Erythroblast (primary cell): ENCODE data around the gene CDK11A.
"Not testable (repeated sequence)": the region's sequence is repeated elsewhere in the genome, so short reads cannot be mapped to it uniquely, and the experiment has no call there.

Experiments used
- DNase-seq, 2 experiments: peaks; one replicate each; lab custom pipeline; 2025; lab: John Stamatoyannopoulos, UW
- GATA1 ChIP-seq: IDR thresholded peaks from 2 replicates; pipeline ENCODE4 v1.6.1; 2011; ENCODE audit warnings: low read depth, mild to moderate bottlenecking, control low read depth, low read length, moderate library complexity
- POLR2A ChIP-seq: IDR thresholded peaks from 2 replicates; pipeline ENCODE4 v1.6.1; 2011; ENCODE audit warnings: mild to moderate bottlenecking, low read length

Gene CDK11A

GRCh38 chr1:1758692-1759455 is 34.7 kb upstream of the CDK11A start:
- TF ChIP-seq GATA1 (no peak), POLR2A (no peak)
- DNase-seq = peak; percentile 68 to 72

DNA sequence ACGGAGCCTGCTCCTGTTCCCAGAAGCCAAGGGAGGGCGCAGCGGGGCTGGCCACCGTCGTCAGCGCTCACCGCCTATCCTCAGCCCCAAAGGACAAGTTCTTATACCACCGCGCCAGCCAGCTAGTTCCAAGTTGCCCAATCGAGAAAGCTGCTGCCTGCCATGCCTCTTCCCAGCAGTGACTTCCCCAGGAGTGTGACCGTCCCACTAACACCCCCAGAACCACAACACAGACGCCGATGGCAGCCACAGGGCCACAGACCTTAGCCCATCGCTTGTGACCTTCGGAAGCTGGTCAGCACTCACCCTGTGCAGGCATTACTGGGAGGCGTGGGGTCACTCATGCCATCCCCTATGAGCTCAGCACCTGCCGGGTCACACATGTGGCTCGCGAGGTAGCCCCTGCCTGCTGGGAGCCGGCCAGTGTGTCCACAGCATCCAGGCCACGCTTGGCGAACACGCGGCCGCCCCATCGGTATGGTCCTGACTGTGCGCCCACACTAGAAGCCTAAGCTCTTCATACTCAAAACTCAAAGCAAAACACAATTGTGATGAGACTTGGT is 34.0 kb upstream of the CDK11A start:
- TF ChIP-seq POLR2A (no peak), GATA1 (no peak)
- DNase-seq = no peak

DNA sequence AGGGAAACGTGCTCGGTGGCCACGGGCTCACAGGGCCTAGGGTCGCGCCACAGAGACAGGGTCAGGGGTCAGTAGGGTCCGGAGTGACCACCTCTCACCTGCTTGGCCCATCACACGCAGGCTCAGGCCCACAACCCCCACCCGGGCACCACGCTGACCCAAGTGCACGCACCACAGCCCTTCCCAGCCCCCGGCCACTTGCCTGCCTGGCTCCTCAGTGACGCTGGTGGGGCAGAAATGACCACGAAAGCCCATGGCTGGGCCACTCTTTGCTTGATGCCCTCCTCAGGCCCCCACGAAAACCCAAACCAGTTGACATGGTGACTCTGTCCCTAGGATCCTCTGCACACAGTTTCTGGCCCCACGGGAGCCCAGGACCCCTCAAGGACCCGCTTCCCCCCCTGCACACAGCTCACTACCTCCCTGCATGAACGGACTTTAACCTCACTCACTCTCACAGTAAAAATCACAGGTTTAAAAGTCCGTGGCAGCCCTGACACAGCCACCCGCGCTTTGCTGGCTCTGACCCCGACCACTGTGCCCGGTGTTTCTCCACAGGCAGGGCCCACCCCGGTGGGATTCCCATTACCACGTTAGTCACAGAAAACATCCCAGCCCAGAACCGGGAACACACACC is 33.4 kb upstream of the CDK11A start:
- no peak for DNase-seq
- TF ChIP-seq POLR2A (no peak), GATA1 (no peak)

DNA sequence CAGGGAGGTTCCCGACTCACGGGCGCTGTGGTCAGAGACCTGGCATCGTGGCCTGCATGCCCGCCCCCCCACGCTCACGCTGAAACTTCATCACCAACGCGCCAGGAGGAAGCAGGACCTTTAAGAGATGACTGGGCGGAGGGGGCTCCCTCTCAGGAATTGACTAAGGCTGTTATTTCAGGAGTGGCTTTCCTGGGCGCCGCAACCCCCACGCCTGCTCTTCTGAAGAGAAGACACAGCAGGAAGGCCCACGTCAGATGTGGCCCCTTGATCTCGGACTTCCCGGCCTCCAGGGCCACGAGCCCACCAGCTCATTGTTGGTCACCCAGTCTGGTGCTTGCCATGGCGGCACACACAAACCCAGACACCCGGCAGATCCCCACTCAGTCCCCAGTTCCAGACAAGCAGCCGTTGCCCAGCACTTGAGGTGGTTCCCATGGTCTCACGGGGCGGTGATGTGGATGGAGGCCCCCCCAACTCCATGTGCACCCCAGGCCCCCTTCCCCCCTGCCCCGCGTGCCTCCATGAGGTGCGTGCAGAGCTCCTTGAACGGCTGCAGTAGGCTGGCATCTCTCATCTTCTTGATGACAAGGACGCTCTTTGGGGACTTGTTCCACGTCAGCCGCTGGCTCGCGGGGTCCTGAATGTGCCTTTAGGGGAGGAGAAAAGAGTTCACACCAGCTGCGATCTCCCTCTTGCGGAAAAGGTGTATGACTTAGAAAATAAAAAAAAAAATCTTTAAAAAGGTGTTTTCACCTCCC is 32.7 kb upstream of the CDK11A start:
- DNase-seq = no peak
- no peak for TF ChIP-seq GATA1
- TF ChIP-seq POLR2A = no peak

DNA sequence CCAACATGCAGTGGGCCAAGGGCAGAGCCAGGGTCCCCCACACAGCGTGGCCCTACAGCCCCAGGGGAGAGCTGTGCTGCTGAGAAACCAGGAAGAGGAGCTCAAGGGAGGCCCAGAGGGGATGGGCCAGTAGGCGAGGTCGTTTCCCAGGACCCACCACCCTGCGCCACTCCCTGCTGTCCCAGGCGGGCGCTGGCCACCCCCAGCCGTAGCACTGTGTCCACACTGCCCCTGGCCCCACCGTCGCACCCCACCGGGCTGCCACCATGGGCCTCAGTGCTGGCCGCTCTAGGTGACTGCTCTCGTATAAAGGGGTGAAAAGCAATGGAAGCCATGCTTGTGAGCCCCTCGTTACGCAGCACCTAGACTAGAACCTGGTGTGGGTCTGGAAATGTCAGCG is 31.7 kb upstream of the CDK11A start:
- TF ChIP-seq POLR2A (no peak), GATA1 (no peak)
- no peak for DNase-seq

DNA sequence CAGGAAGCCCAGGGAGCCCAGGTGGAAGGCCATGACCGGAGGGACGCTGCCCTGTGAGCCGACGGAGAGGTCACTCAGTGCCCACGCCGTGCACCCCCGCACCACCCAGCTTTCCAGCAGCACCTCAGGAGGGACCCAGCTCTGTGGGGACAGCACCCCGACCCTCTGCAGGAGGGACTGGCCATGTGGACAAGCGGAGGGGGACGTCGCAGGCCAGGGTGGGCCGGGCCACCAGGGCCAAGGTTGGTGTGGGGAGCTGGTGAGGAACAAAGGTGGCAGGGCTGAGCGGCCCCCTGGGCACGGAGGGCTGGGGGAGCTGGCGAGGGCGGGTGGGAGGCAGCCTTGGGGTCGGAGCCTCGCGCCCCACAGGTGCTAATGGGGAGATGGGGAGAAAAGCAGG is 31.3 kb upstream of the CDK11A start:
- TF ChIP-seq GATA1 (no peak), POLR2A (no peak)
- no peak for DNase-seq

DNA sequence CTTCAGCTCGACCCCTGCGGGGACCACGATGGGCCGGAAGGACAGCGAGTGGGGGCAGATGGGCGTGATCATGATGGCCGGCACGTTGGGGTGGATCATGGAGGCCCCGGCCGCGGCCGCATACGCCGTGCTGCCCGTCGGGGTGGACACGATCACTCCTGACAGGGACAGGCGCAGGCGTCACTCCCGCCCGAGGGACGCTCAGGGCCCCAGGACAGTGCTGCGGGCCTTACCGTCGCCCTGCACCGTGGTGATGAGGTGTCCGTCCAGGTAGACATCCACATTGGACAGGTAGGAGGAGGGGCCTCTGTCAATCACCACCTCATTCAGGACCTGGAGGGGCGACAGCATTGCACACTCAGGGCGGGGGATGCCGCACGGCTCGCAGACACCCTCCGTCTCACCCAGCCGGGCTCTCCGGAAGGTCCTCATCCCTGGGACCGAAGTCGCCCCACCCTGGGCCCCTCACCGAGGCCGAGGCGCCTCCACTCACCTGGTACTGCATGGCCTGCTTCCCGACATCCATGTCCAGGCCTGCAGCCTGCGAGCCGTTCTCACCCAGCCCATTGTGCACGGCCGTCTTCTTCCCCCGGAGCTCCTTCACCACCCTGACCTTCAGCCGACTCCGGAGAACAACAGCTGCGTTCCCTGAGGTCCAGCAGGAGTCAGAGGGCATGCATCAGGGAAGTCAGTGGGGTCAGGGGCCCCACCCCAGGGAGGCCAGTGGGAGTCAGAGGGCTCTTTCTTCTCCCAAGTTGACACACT is 30.1 kb upstream of the CDK11A start:
- TF ChIP-seq GATA1 = no peak
- no peak for DNase-seq

DNA sequence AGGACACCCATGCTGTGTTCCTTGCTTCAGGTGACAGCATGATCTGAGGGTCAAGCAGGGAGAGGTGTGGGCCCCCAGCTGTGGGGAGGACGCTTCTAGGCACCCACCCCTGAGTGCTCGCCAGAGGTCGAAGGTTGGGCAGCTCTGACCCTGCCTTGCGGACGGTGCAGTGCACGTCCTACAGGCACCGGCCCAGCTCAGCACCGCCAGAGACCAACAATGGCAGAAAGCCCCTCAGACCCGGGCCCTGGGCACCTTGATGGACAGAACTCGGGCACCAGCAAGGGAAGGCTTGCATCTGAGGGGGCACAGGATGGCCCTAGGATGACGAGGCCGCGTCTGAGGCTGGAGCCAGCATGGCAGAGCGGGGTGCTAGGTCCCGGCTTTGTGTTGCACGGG is 29.4 kb upstream of the CDK11A start:
- no peak for DNase-seq
- no peak for TF ChIP-seq POLR2A
- TF ChIP-seq GATA1 = no peak

- TF ChIP-seq GATA1 (no peak), POLR2A (no peak)
- DNase-seq = no peak
Measured at GRCh38 chr1:1752636-1753606, 28.8 kb upstream of the CDK11A start.

GRCh38 chr1:1752190-1752589 is 28.0 kb upstream of the CDK11A start:
- TF ChIP-seq POLR2A (no peak), GATA1 (no peak)
- no peak for DNase-seq

DNA sequence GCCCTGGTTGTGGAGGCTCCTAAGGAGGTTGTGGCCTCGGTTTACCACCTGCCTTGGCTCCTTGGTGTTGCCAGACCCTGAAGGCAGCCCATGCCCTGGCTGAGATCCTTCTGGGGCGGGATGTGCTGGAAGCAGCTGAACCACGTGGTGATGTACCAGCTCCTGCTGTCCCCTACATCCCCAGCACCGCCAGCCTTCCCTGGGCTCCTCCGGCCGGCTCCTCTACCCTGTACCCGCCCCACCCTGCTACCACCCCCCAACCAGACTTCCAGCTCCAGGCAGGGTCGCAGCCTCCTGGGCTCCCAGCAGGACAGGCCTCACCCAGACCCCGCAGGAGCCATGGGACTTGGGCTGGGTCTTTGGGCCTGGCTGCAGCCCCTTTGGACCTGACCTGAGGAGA is 25.8 kb upstream of the CDK11A start:
- DNase-seq = not testable (repeated sequence)

GRCh38 chr1:1748686-1749321 is 24.6 kb upstream of the CDK11A start:
- TF ChIP-seq POLR2A (no peak), GATA1 (no peak)
- no peak for DNase-seq

DNA sequence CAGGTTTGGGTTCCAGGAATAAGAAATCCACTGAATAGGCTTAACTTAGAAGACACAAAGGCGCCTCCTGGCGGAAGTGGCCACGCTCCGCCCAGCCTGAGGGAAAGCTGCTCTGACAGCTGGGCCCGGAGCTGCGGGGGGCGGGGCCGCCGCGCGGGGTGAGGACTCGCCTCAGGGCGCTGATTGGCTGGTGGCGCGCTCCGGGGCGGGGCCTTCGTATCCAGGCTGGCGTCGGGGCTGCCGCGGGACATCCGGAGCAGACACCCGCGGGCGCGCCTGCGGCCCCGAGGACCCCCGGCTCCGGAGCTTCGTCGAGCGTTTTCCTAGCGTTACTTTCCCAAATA is 22.4 kb upstream of the CDK11A start:
- not testable (repeated sequence) for DNase-seq

- peak; percentile 95 for DNase-seq
Measured at GRCh38 chr1:1745651-1746565, 21.8 kb upstream of the CDK11A start.

DNA sequence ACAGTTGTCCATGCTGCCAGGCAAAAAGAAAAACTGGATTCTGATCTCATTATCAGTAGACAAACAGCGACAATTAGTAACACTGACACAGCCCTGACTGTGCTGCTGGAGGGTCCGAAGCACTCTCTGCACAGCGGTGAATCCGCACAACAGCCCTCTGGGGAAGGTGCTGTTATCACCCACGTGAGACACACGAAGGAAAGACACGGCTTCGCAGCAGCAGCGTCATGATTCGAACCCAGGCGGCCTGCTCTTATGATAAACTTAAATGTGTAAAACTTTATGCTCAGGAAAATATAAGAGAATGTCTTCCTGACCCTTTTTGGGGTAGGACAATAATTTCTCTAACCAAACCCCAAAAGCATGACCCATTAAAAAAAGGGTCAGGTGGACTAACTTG is 18.4 kb upstream of the CDK11A start:
- DNase-seq = not testable (repeated sequence)

- DNase-seq = not testable (repeated sequence)
Measured at GRCh38 chr1:1741013-1741412, 16.9 kb upstream of the CDK11A start.

- not testable (repeated sequence) for DNase-seq
Measured at GRCh38 chr1:1738799-1739337, 14.7 kb upstream of the CDK11A start.
